GM21367 (cell line): ENCODE measurements around the gene GMDS.
A peak's percentile ranks its signal among the peaks of the same experiment; 100 is the strongest.

Experiments used
- ATAC-seq: cut with Tn5 transposase; IDR thresholded peaks from one replicate; pipeline ENCODE4 v1.9.1; 2021; ENCODE audit not compliant: unreplicated experiment

Gene GMDS

GRCh38 chr6:2103765-2104523 is 141.5 kb downstream of the GMDS start:
- no peak for ATAC-seq

- no peak for ATAC-seq
Observed at GRCh38 chr6:2102966-2103365, 142.4 kb downstream of the GMDS start.

GRCh38 chr6:2102316-2102883 is 143.0 kb downstream of the GMDS start:
- no peak for ATAC-seq

GRCh38 chr6:2101213-2101612 is 144.2 kb downstream of the GMDS start:
- no peak for ATAC-seq

GRCh38 chr6:2099870-2100269 is 145.5 kb downstream of the GMDS start:
- ATAC-seq: no peak

GRCh38 chr6:2097464-2097863 is 147.9 kb downstream of the GMDS start:
- ATAC-seq: no peak

GRCh38 chr6:2094642-2095041 is 150.8 kb downstream of the GMDS start:
- ATAC-seq: no peak

GRCh38 chr6:2086326-2086965 is 159.0 kb downstream of the GMDS start:
- no peak for ATAC-seq

- no peak for ATAC-seq
Observed at GRCh38 chr6:2085657-2086056, 159.7 kb downstream of the GMDS start.

- ATAC-seq: peak; percentile 61
Observed at GRCh38 chr6:2081155-2082138, 164.0 kb downstream of the GMDS start.

GRCh38 chr6:2078888-2079287 is 166.5 kb downstream of the GMDS start:
- no peak for ATAC-seq

GRCh38 chr6:2077826-2078225 is 167.6 kb downstream of the GMDS start:
- no peak for ATAC-seq

- no peak for ATAC-seq
Observed at GRCh38 chr6:2073476-2073875, 171.9 kb downstream of the GMDS start.

GRCh38 chr6:2072453-2072852 is 173.0 kb downstream of the GMDS start:
- ATAC-seq: no peak

- no peak for ATAC-seq
Observed at GRCh38 chr6:2063547-2063946, 181.9 kb downstream of the GMDS start.

GRCh38 chr6:2061880-2062279 is 183.5 kb downstream of the GMDS start:
- ATAC-seq: no peak

GRCh38 chr6:2055911-2056310 is 189.5 kb downstream of the GMDS start:
- no peak for ATAC-seq

- ATAC-seq: no peak
Observed at GRCh38 chr6:2055143-2055542, 190.3 kb downstream of the GMDS start.

- ATAC-seq: no peak
Observed at GRCh38 chr6:2054516-2055067, 190.8 kb downstream of the GMDS start.

GRCh38 chr6:2053691-2054090 is 191.7 kb downstream of the GMDS start:
- ATAC-seq: no peak

- ATAC-seq: no peak
Observed at GRCh38 chr6:2047855-2048254, 197.6 kb downstream of the GMDS start.
